ENCODE results near the gene EYA4.

EYA4 gene

DNA sequence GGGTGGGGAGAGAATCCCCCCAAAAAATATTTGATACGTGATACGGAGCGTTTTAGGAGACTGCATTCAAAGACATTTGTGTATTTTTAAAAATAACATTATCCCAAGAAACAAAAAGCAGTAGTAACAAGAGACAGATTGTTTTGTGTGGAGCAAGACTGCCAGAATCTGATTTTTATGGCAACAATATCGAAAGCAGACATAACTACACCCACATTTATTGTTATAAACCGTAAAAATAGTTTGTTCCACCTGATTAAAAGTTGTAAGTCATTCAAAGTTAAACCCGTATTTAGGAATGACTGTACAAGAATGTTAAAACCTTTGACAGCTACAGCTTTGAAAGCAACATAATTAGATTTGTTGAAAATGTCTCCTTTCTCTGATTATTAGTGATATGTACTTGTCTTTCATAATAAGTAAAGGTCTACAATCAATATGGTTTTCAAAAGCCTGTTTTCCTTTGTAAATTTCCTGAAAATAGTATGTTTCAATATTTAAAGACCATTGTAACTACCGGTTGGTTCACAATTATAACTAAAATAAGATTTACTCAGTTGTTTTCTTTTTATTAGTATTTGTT is 2.7 kb downstream of the EYA4 start:
- peak; percentile 6 for DNase-seq (ENCODE audit: low spot score)

DNA sequence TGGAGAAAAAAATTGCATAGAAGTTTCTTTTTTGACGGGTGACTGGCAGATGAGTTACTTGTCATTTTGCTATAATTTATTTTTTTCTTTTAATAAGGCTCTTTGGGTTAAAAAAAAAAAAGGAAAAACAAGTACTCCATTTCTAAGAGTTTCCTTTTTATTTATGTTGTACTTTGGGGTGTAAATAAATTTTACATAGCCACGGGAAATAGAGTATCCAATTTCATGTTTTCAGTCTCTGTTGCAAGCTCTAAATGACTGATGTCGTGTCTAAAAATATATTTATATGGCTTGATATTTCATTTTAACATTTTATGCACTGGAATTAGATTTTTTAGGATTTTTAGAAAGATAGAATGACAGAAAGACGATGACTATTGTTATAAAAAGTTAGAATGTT is 3.4 kb downstream of the EYA4 start:
- DNase-seq (ENCODE audit: low spot score): no peak

DNA sequence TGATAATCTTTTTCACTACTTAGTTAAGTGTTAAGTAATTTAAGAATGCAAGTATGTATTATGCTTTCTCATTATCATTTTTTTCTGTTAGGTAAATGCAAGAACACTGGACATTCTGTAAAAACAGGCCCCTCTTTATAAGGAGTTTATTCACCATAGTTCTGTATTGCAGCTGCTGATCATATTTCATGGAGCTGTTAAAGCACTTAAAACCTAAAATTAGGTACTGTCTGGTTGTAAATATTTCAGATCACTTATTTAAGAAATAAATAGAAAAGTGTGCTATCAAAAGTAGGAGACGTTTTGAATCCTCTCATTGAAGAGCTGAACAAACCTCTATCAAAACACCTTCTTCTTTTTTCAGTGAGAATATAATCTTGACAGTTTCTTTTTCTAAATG is 3.9 kb downstream of the EYA4 start:
- no peak for DNase-seq (ENCODE audit: low spot score)

GRCh38 chr6:133245422-133245903 is 4.3 kb downstream of the EYA4 start:
- DNase-seq (ENCODE audit: low spot score): no peak

- no peak for DNase-seq (ENCODE audit: low spot score)
Observed at GRCh38 chr6:133247581-133247980, 6.4 kb downstream of the EYA4 start.

- no peak for DNase-seq (ENCODE audit: low spot score)
Observed at GRCh38 chr6:133248241-133249001, 7.3 kb downstream of the EYA4 start.

- DNase-seq (ENCODE audit: low spot score): no peak
Observed at GRCh38 chr6:133251688-133252087, 10.5 kb downstream of the EYA4 start.

GRCh38 chr6:133254552-133255228 is 13.5 kb downstream of the EYA4 start:
- peak; percentile 12 for DNase-seq (ENCODE audit: low spot score)

- no peak for DNase-seq (ENCODE audit: low spot score)
Observed at GRCh38 chr6:133257545-133258105, 16.5 kb downstream of the EYA4 start.

DNA sequence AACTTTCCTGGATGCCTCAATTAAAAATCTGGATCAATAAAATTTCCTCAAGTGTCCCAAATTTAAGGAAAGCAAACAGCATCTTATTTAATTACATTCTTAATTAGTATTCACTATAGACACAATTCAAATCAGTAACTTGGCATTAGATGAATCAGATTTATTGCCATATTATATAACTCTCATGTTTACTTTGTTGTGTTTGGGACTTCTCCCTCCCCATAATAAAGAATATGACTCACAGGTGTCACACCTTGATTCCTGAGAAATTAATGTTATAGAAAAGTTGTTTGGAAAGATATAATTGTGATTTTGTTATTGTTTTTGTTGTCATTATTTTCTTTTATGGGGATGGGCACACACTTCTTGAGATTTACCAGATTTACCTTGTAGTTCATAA is 18.4 kb downstream of the EYA4 start:
- no peak for DNase-seq (ENCODE audit: low spot score)

DNA sequence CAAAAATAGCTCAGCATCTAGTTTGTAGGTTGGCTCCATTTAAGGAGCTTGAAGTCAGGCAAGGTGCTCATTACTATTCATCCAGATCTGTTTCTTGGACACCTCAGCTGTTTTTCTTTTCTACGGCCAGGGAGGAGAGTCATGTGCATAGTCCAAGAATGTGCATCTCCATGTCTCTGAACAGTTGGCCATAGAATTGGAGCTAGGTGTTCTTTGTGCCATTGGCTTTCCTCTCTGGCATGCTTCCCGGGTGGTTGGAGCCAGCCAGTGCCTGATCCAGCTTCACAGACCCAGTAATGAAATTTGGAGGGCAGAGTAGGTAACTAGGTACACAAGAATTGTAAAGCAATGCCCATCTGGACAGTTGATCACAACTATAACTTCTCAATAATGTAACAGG is 21.6 kb downstream of the EYA4 start:
- no peak for DNase-seq (ENCODE audit: low spot score)

GRCh38 chr6:133265066-133265465 is 23.9 kb downstream of the EYA4 start:
- no peak for DNase-seq (ENCODE audit: low spot score)

- no peak for DNase-seq (ENCODE audit: low spot score)
Observed at GRCh38 chr6:133266186-133266585, 25.0 kb downstream of the EYA4 start.

DNA sequence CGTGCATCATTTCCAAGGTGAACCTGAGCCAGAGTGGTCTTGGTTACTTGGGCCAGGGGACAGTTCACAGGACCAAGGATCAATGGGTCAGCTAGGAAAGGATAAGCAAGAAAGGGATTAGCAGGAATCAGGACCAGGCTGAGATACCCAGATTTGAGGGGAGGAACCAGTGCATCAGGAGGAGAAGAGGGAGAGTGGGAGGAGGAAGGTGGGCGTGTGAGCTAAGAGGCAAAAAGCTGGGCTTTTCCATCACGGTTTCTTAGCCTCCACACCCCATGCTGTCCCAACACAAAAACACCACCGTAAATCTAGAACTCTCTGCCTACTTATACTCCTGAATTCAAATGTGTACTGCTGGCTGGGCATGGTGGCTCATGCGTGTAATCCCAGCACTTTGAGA is 27.5 kb downstream of the EYA4 start:
- DNase-seq (ENCODE audit: low spot score): no peak

- no peak for DNase-seq (ENCODE audit: low spot score)
Observed at GRCh38 chr6:133274813-133275212, 33.7 kb downstream of the EYA4 start.

DNA sequence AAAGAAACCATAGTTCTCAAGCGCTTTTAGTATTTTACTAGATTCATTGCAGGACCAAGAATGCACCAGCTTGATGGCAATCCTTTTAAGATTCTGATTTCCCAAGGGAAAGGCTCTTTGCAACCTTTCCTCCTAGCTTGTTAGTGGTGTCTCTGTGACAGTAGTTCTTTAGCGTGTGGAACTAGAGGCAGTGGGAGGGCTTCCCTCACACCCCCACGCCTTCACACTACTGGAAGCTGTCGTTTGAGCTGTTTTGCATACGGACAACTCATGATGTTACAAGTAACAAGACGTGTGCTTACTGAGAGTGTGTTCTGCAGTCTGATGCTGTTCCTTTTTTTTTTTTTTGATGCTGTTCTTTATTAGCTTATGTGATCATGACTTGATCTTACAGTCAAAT is 34.1 kb downstream of the EYA4 start:
- DNase-seq (ENCODE audit: low spot score): no peak

DNA sequence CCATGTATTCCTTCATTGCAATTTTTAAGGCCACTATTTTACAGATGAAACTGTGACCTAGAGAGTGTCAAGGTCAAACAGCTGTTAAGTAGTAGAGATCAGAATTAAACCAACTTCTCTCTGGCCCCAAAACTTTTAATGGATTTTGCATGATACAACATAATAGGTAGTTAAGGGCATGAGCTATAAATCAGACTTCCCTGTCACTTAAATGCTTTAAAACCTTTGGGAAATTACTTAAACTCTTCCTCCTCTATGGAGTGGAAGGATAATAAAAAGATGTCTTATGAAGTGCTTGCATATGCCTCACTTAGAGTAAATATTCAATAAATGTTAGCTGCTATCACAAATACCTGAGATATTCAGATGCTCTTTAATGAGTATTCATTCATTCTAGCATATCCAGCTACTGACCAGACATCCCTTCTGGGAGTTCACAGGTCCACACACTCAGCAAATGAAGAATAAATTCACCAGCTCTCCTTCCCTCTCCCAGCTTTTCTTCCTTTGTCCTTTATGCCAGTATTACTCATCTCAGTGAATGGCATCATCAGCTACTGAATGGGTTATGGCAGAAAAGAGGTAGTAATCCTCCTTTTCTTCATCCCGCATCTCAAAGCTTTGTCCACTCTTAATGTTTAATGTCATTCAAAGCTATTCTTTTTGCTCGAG is 36.2 kb downstream of the EYA4 start:
- no peak for DNase-seq (ENCODE audit: low spot score)

DNA sequence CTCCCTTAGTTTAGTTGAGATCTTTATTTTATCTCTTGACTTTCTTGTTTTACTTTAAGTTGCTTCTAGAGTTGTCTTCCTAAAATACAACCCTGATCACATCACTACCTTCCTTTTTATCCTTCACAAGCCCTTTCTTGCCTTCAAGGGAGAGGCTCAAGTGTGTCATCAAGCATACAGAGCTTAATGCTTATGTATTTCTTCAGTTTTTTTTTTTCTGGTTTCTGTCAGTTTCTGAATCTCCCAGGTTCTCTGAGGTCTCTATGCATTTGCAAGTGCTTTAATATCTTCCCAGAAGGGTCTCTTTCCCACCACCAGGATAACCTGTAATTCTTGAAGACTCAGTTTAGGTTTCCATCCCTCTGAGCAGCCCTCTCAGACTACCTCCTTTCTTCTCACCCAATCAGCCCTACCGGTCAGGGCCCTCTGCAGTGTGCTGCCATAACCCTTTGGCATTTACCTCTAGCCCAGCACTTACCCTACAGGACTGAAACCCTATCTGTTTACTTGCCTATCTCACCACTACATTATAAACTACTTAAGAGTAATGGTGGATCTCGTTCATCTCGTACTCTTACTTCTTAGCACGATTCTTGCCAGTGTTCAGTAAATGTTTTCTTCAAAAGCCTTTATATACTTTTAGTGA is 36.9 kb downstream of the EYA4 start:
- DNase-seq (ENCODE audit: low spot score): no peak

DNA sequence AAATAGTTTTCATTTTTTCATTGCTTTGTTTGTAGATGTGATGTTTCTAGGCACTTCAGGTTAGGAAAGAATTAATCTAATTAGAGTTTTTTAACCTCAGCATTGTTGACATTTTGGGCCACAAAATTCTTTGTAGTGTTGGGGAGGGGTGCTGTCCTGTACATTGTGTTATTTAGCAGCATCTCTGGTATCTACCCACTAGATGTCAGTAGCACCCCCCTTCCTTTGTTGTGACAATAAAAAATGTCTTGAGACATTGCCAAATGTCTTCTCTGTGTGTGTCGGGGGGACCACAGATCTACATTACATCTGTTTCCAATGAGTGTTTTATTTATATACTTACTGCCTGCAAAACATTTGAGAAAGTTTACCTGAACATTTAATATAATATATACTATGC is 45.6 kb downstream of the EYA4 start:
- peak; percentile 64 for DNase-seq (ENCODE audit: low spot score)

- no peak for DNase-seq (ENCODE audit: low spot score)
Observed at GRCh38 chr6:133288662-133289061, 47.5 kb downstream of the EYA4 start.

DNA sequence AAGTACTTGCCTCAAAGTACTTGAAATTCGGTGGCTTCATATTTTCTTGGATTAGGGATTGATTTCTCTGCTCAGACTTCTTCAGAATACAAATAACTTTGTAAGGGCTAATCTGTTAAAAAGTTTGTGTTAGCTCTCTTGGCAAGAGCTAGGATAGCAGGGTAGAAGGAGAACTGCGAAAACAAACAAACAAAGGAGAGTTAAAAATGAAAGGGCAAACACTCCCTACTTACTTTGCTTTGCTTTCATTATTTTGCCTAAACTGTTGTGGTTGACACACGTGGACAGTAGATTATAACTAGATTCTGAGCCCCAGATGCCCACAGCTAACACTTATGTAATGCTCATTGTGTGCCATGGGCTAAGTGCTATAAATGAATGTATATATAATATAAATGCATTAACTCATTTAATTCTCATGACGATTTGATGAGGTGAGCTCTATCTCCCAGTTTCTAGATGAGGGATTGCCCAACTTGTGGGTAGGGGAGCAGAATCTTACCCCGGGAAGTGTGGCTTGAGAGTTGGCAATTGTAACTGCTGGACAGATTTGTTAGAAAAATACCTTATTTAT is 48.7 kb downstream of the EYA4 start:
- DNase-seq (ENCODE audit: low spot score): no peak

DNA sequence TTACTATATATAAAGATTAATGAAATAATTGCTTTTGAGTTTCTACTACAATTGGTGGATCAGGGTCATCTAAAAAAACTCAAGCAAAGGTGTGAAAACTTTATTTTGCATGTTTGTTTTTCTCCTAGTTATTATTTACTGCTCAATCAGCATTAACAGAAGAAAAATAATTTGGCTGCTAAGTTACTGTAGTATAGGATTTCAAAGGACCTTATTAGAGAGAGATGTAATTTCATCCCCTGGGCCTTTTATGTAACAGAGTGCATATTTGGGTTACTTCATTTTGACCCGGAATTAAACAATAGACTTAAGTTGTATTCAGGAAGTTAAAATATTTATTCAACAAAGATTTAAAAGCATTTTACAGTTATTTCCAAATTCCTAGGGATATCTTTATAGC is 49.8 kb downstream of the EYA4 start:
- no peak for DNase-seq (ENCODE audit: low spot score)

Data from NAMALWA (cell line).